Fibroblast of pulmonary artery (primary cell): ENCODE data around the gene FAF1.

ENCODE experiments used
- DNase-seq: peaks from one replicate; pipeline ENCODE4 v3.0.0-alpha.2; 2010; ENCODE audit warnings: low read depth
- H3K4me3 ChIP-seq: replicated peaks from 2 replicates; pipeline ENCODE4 v1.5.1; 2011; ENCODE audit warnings: low read depth, mild to moderate bottlenecking, control low read depth, low read length, moderate library complexity
- TF ChIP-seq, protein P1 (sequence below): IDR thresholded peaks from 2 replicates; pipeline ENCODE4 v1.5.1; 2011; ENCODE audit warnings: mild to moderate bottlenecking, control low read depth, low read length, inconsistent platforms; ENCODE audit errors: missing control alignments

FAF1 gene

DNA sequence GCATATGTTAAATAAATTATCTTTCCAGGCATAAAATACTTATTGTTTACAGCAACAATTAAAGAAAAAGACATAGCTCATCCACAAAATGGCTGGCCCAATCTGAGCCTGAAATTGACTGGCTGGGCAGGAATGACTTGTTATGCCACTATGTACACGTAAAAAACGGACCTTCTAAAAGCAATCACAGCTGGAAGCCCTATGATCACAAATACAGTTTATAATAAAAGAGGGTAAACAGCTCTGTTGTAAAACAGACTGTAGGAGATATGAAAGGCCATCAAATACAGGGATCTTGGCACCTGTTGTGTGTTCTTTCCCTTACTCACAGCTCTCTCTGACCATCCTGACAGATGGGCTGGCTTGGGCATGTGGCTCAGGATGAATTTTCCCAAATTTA lies 466.4 kb downstream of the FAF1 start:
- TF ChIP-seq, protein P1, sequence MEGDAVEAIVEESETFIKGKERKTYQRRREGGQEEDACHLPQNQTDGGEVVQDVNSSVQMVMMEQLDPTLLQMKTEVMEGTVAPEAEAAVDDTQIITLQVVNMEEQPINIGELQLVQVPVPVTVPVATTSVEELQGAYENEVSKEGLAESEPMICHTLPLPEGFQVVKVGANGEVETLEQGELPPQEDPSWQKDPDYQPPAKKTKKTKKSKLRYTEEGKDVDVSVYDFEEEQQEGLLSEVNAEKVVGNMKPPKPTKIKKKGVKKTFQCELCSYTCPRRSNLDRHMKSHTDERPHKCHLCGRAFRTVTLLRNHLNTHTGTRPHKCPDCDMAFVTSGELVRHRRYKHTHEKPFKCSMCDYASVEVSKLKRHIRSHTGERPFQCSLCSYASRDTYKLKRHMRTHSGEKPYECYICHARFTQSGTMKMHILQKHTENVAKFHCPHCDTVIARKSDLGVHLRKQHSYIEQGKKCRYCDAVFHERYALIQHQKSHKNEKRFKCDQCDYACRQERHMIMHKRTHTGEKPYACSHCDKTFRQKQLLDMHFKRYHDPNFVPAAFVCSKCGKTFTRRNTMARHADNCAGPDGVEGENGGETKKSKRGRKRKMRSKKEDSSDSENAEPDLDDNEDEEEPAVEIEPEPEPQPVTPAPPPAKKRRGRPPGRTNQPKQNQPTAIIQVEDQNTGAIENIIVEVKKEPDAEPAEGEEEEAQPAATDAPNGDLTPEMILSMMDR, result no peak
- H3K4me3 ChIP-seq, result no peak overlapping the region
- no peak for DNase-seq

DNA sequence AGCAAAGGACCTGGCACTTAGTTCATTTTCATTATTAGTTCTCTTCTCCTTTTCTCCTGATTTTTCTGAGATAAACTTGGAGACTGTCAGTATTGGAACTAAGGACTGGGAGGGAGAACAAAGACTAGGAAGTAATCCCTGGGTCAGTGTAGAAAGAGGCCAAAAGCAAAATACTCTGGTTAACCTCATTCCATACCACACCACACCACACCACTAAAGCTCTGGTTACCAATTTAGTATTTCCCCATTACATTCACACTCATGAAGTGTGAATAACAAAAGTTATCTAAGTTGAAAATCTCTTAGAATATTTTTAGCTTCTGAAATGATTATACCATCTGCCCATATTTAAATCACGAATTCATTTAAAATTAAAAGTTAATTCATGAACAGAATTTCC lies 467.9 kb downstream of the FAF1 start:
- H3K4me3 ChIP-seq, result no peak overlapping the region
- DNase-seq, result no peak
- TF ChIP-seq, protein P1, result no peak

DNA sequence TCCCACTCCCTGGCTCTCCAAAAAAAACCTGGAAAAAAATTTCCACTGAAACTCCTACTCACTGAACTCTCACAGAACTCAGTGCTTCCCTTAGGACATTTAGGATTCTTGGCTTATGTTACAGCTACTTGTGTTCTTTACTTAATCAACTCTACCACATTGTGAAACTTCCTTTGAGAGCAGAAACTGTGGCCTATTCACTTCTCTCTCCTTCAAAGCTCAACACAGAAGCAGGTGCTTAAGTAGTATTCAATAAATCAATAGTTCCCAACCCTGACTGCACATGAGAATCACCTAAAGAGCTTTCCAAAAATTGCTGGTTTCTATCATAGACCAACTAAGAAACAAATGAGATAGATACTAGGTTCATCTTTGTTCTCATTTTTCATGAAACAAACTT lies 468.9 kb downstream of the FAF1 start:
- no peak overlapping the region for H3K4me3 ChIP-seq
- DNase-seq, result peak; percentile 27
- TF ChIP-seq, protein P1, result no peak

DNA sequence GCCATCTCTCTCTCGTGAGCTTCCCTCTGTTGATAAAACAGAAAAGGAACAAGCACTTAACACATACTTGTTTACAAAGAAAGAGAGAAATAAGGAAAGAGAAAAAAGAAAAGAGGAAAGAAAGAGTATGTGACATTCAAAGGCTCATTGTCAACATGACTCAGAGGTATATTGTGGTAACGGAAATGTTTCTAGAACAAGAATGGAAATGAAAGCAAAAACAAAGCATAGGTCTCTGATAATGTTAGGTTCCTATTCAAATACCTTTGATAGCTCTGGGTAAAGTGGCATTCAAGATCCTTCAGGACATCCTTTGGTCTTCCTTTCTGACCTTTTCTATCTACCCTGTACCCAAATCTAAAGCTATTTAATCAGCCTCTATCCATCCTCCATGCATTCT lies 469.4 kb downstream of the FAF1 start:
- TF ChIP-seq, protein P1, result no peak
- DNase-seq, result no peak
- no peak overlapping the region for H3K4me3 ChIP-seq

DNA sequence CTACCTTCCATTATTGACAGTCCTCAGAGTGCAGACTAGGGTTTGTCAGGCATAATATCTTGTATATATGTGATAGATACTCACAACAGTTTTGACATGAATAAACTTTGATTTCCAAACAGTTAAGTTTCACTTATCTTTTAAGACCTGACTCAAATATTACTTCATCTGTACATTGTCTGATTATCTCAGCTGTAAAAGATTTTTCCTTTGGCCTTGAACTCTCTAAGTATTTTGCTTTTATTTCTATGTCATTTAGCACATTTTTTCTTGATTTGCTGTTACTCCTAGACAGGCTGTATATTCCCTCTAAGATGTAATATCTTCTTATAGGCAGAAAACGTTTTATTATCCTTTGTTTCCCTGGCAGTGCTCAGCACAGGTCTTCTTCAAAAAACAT lies 471.2 kb downstream of the FAF1 start:
- TF ChIP-seq, protein P1, result no peak
- no peak overlapping the region for H3K4me3 ChIP-seq
- DNase-seq, result peak; percentile 24

DNA sequence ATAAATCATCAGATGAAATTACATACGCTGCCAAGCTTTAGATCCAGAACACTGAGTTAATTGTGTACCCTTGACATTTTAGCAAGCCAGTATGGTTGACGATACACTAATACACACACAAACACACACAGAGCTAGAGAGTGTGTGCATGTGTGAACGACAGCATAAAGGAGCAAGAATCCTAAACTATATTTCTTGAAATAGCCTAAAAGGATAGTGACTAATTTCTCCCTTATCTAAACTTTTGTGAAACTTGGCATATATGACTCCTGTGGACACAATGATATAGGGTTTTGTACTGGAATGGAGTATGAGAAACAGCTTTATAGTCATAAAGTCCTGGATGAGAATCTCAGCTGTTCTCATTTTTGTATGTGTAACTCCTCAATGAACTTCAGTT lies 471.7 kb downstream of the FAF1 start:
- TF ChIP-seq, protein P1, result no peak
- no peak overlapping the region for H3K4me3 ChIP-seq
- peak; percentile 49 for DNase-seq

DNA sequence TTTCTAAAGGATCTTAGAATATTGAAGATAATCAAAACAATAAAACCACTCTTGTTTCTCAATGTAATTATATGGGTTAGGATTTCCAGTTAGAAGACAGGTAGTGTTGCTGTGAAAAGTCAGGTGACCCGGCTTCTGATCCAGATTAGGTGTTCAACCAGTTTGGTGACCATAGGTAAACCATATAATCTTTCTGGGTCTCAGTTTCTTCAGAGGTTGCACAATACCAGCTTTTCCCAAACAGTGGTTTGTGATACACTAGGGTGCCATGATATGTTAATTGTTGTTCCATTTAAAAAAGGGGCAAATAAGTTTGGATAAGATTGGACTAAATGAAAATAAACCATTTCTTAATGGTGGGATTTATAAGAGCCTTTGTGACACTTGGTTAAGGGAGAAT lies 472.3 kb downstream of the FAF1 start:
- H3K4me3 ChIP-seq, result no peak overlapping the region
- no peak for DNase-seq
- TF ChIP-seq, protein P1, result no peak
